Trophoblast cell (in vitro differentiated cells and primary cell): ENCODE data around the gene BMP10.

ENCODE experiments used
- DNase-seq, 2 donors: peaks; one replicate each; pipeline ENCODE4 v3.0.0-alpha.2; 2016
- H2AFZ ChIP-seq: 2 replicates; pipeline ENCODE4 v1.6.1; 2013; ENCODE audit warnings: low read length, moderate library complexity, mild to moderate bottlenecking; ENCODE audit not compliant: insufficient read depth, poor library complexity
- H2AK5ac ChIP-seq: 2 replicates; pipeline ENCODE4 v1.6.1; 2013; ENCODE audit warnings: mild to moderate bottlenecking, low read length
- H2BK120ac ChIP-seq: 2 replicates; pipeline ENCODE4 v1.6.1; 2013; ENCODE audit warnings: low read length, mild to moderate bottlenecking, moderate library complexity; ENCODE audit not compliant: insufficient read depth, poor library complexity
- H2BK12ac ChIP-seq: 2 replicates; pipeline ENCODE4 v1.6.1; 2013; ENCODE audit warnings: mild to moderate bottlenecking, low read length, moderate library complexity
- H2BK5ac ChIP-seq: 2 replicates; pipeline ENCODE4 v1.6.1; 2013; ENCODE audit warnings: low read length, low read depth, moderate library complexity, mild to moderate bottlenecking; ENCODE audit not compliant: poor library complexity
- H3K14ac ChIP-seq: 2 replicates; pipeline ENCODE4 v1.6.1; 2013; ENCODE audit warnings: mild to moderate bottlenecking, low read length
- H3K18ac ChIP-seq: 2 replicates; pipeline ENCODE4 v1.6.1; 2013; ENCODE audit warnings: mild to moderate bottlenecking, low read length
- H3K23ac ChIP-seq: 2 replicates; pipeline ENCODE4 v1.6.1; 2013; ENCODE audit warnings: low read length
- H3K27ac ChIP-seq: 2 replicates; pipeline ENCODE4 v1.5.1; 2013; ENCODE audit warnings: low read depth, mild to moderate bottlenecking, inconsistent platforms, low read length, moderate library complexity
- H3K27me3 ChIP-seq: 2 replicates; pipeline ENCODE4 v1.6.1; 2013; ENCODE audit warnings: inconsistent platforms, mild to moderate bottlenecking, low read length, moderate library complexity; ENCODE audit not compliant: insufficient read depth
- H3K36me3 ChIP-seq, 2 experiments: 1 replicate in 1 of 2; 2 replicates in 1 of 2; pipeline ENCODE4 v1.6.1; 2013; ENCODE audit warnings: low read length in 2 of 2, mild to moderate bottlenecking in 2 of 2, moderate library complexity in 1 of 2; ENCODE audit not compliant: insufficient read depth in 2 of 2, control insufficient read depth in 1 of 2
- H3K4ac ChIP-seq: 2 replicates; pipeline ENCODE4 v1.6.1; 2013; ENCODE audit warnings: low read depth, mild to moderate bottlenecking, low read length, moderate library complexity
- H3K4me1 ChIP-seq, 2 experiments: 1 replicate in 1 of 2; 2 replicates in 1 of 2; pipeline ENCODE4 v1.6.1; 2013; ENCODE audit warnings: low read length in 2 of 2, mild to moderate bottlenecking in 2 of 2, moderate library complexity in 1 of 2; ENCODE audit not compliant: insufficient read depth in 2 of 2, control insufficient read depth in 1 of 2
- H3K4me2 ChIP-seq: 2 replicates; pipeline ENCODE4 v1.6.1; 2013; ENCODE audit warnings: inconsistent platforms, mild to moderate bottlenecking, low read length, moderate library complexity
- H3K4me3 ChIP-seq: 2 replicates; pipeline ENCODE4 v1.5.1; 2013; ENCODE audit warnings: mild to moderate bottlenecking, low read depth, low read length, inconsistent platforms
- H3K79me1 ChIP-seq: one replicate; pipeline ENCODE4 v1.6.1; 2013; ENCODE audit warnings: low read length
- H3K79me2 ChIP-seq: 2 replicates; pipeline ENCODE4 v1.6.1; 2013; ENCODE audit warnings: low read length, mild to moderate bottlenecking; ENCODE audit not compliant: control insufficient read depth, insufficient read depth, poor library complexity
- H3K9ac ChIP-seq: 2 replicates; pipeline ENCODE4 v1.6.1; 2013; ENCODE audit warnings: mild to moderate bottlenecking, low read length
- H3K9me3 ChIP-seq: 2 replicates; pipeline ENCODE4 v1.6.1; 2013; ENCODE audit warnings: low read depth, mild to moderate bottlenecking, control low read depth, inconsistent platforms, low read length; ENCODE audit not compliant: insufficient read depth
- H4K12ac ChIP-seq: 2 replicates; pipeline ENCODE4 v1.6.1; 2013; ENCODE audit warnings: low read depth, mild to moderate bottlenecking, low read length, moderate library complexity
- H4K8ac ChIP-seq: 2 replicates; pipeline ENCODE4 v1.6.1; 2013; ENCODE audit warnings: low read depth, mild to moderate bottlenecking, low read length, moderate library complexity
- H4K91ac ChIP-seq: one replicate; pipeline ENCODE4 v1.6.1; 2013; ENCODE audit warnings: low read depth, mild to moderate bottlenecking, low read length, moderate library complexity
- WGBS: extraction: QIAGEN DNeasy Blood & Tissue Kit; methylation state at CpG from one replicate; pipeline ENCODE4 v1.1.7; 2013; ENCODE audit warnings: missing lambda C conversion rate; ENCODE audit not compliant: insufficient read length, insufficient coverage; ENCODE audit errors: extremely low coverage; 5-methylcytosine and 5-hydroxymethylcytosine counted together

The BMP10 gene

GRCh38 chr2:68916226-68916625, 45.0 kb upstream of the BMP10 start:
- Histone ChIP-seq H3K27ac (no peak overlapping the region), H2BK120ac (no peak overlapping the region), H3K9me3 (no peaks in the 10 kb centered on the region), H3K79me2 (no peaks in the 10 kb centered on the region), H3K27me3 (no peaks in the 10 kb centered on the region), H4K91ac (no peak overlapping the region), H4K12ac (no peak overlapping the region), H3K18ac (no peak overlapping the region), H3K23ac (no peak overlapping the region), H2AFZ (no peak overlapping the region), H3K4me1 (peaks cover 0 to 2% of the 10 kb centered on the region in 2 experiments), H3K4ac (no peak overlapping the region), H3K9ac (no peak overlapping the region), H3K4me2 (no peak overlapping the region), H3K79me1 (no peaks in the 10 kb centered on the region), H2BK12ac (no peak overlapping the region), H4K8ac (no peak overlapping the region), H2AK5ac (no peak overlapping the region), H3K14ac (no peak overlapping the region), H2BK5ac (no peak overlapping the region), H3K4me3 (no peak overlapping the region), H3K36me3 (no peaks in the 10 kb centered on the region)
- WGBS = no CpG with 5 or more reads among the region's 1 CpG
- no peak for DNase-seq

- Histone ChIP-seq H2BK12ac (no peak overlapping the region), H2AK5ac (no peak overlapping the region), H3K79me2 (no peaks in the 10 kb centered on the region), H4K8ac (no peak overlapping the region), H4K12ac (no peak overlapping the region), H3K36me3 (no peaks in the 10 kb centered on the region), H3K4me2 (no peak overlapping the region), H3K27ac (no peak overlapping the region), H3K27me3 (no peaks in the 10 kb centered on the region), H4K91ac (no peak overlapping the region), H3K4me3 (no peak overlapping the region), H3K9ac (no peak overlapping the region), H3K14ac (no peak overlapping the region), H3K23ac (no peak overlapping the region), H3K79me1 (no peaks in the 10 kb centered on the region), H3K4ac (no peak overlapping the region), H2AFZ (no peak overlapping the region), H3K18ac (no peak overlapping the region), H3K9me3 (no peaks in the 10 kb centered on the region), H2BK5ac (no peak overlapping the region), H3K4me1 (peaks cover 0 to 2% of the 10 kb centered on the region in 2 experiments), H2BK120ac (no peak overlapping the region)
- WGBS = no CpG with 5 or more reads among the region's 4 CpGs
- DNase-seq = no peak
Measured at GRCh38 chr2:68915393-68915792, 44.2 kb upstream of the BMP10 start.

GRCh38 chr2:68913359-68913758, 42.2 kb upstream of the BMP10 start:
- Histone ChIP-seq H3K36me3 (no peaks in the 10 kb centered on the region), H3K79me2 (no peaks in the 10 kb centered on the region), H2BK120ac (no peak overlapping the region), H4K8ac (no peak overlapping the region), H3K9ac (no peak overlapping the region), H3K4me2 (no peak overlapping the region), H3K27me3 (no peaks in the 10 kb centered on the region), H3K23ac (no peak overlapping the region), H3K79me1 (no peaks in the 10 kb centered on the region), H3K4me1 (peaks cover 0 to 2% of the 10 kb centered on the region in 2 experiments), H3K18ac (no peak overlapping the region), H3K14ac (no peak overlapping the region), H4K91ac (no peak overlapping the region), H2BK5ac (no peak overlapping the region), H4K12ac (no peak overlapping the region), H2AFZ (no peak overlapping the region), H3K4me3 (no peak overlapping the region), H2AK5ac (no peak overlapping the region), H2BK12ac (no peak overlapping the region), H3K9me3 (no peaks in the 10 kb centered on the region), H3K4ac (no peak overlapping the region), H3K27ac (no peak overlapping the region)
- DNase-seq = no peak
- no CpG with 5 or more reads among the region's 3 CpGs for WGBS

- no peak overlapping the region for H3K18ac ChIP-seq
- H2BK120ac ChIP-seq = no peak overlapping the region
- no peak overlapping the region for H4K91ac ChIP-seq
- H3K36me3 ChIP-seq = no peaks in the 10 kb centered on the region
- H3K4me2 ChIP-seq = no peak overlapping the region
- DNase-seq = no peak
- H3K79me2 ChIP-seq = no peaks in the 10 kb centered on the region
- H2BK12ac ChIP-seq = no peak overlapping the region
- no peak overlapping the region for H3K4me3 ChIP-seq
- H3K23ac ChIP-seq = no peak overlapping the region
- H3K27me3 ChIP-seq = no peaks in the 10 kb centered on the region
- no peaks in the 10 kb centered on the region for H3K79me1 ChIP-seq
- no peak overlapping the region for H3K27ac ChIP-seq
- no peak overlapping the region for H3K9ac ChIP-seq
- WGBS = no CpG with 5 or more reads among the region's 2 CpGs
- H2BK5ac ChIP-seq = no peak overlapping the region
- H3K14ac ChIP-seq = no peak overlapping the region
- no peaks in the 10 kb centered on the region for H3K9me3 ChIP-seq
- no peak overlapping the region for H3K4ac ChIP-seq
- peaks cover 0 to 2% of the 10 kb centered on the region in 2 experiments for H3K4me1 ChIP-seq
- H4K8ac ChIP-seq = no peak overlapping the region
- H4K12ac ChIP-seq = no peak overlapping the region
- no peak overlapping the region for H2AFZ ChIP-seq
- H2AK5ac ChIP-seq = no peak overlapping the region
Measured at GRCh38 chr2:68912732-68913131, 41.5 kb upstream of the BMP10 start.
